Measurements from ENCODE around the gene RABEP2.
"Not testable (repeated sequence)": the region's sequence is repeated elsewhere in the genome, so short reads cannot be mapped to it uniquely, and the experiment has no call there.

The RABEP2 gene

DNA sequence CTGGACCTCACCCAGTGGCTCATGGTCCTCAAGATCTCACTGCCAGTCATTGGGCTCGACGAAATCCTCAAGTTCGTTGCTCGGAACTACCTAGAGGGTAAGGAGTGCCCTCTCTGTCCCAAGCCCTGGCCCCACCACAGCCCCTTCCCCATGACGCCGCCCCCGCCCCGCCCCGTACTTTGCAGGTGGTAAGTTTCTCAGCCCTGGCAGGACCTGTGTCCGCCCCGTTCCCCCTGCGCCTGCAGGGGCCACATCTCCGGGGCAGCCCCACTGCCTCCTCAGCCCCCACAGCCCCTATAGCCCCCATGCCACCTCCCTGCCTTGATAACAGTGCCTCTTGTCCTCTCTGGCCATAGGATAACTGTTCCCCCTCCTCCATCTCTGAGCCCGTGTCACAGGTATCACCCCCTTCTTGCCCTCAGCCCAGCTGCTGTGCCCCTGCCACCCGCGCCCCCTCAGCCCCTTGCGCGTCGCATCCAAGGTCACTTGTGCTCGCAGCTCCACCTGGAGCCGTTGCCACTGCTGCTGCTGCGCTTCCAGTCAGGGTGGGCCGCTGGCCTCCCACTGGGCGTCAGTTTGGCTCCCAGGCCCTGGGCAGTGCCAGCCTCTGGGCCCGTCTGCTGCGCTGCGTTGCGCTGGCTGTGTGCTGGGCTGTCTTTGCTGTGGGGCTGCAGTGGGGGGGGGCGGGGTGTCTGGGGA is 21.5 kb downstream of the RABEP2 start:
- DNase-seq, result no peak

DNA sequence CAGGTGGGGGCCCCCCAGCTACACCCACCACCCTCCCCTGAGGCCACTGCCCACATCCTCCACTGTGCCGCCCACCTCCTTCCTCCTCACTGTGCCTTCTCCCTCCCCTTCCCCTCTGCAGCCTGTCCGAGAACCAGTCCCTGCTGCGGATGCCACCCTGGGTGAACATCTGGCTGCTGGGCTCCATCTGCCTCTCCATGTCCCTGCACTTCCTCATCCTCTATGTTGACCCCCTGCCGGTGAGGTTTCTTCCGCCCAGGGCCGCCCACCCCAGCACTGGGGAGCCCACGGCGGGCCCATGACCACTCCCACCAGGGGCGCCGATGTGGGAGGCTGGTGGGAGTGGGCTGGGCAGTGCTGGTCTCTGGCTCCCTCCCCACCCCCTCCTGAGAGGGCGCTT is 22.1 kb downstream of the RABEP2 start:
- no peak for DNase-seq

DNA sequence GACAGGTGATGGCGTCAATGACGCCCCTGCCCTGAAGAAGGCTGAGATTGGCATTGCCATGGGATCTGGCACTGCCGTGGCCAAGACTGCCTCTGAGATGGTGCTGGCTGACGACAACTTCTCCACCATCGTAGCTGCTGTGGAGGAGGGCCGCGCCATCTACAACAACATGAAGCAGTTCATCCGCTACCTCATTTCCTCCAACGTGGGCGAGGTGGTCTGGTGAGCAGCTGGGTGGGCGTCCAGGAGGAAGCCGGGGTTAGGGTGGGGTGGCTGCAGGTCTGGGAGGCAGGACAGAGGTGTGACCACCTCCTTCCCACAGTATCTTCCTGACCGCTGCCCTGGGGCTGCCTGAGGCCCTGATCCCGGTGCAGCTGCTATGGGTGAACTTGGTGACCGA is 23.2 kb downstream of the RABEP2 start:
- DNase-seq, result no peak

DNA sequence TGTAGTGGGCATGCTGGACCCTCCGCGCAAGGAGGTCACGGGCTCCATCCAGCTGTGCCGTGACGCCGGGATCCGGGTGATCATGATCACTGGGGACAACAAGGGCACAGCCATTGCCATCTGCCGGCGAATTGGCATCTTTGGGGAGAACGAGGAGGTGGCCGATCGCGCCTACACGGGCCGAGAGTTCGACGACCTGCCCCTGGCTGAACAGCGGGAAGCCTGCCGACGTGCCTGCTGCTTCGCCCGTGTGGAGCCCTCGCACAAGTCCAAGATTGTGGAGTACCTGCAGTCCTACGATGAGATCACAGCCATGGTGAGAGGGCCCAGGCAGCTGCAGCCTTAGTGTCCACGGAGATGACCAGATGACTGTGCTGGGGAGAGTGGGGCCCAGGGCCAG is 24.4 kb downstream of the RABEP2 start:
- DNase-seq, result no peak

DNA sequence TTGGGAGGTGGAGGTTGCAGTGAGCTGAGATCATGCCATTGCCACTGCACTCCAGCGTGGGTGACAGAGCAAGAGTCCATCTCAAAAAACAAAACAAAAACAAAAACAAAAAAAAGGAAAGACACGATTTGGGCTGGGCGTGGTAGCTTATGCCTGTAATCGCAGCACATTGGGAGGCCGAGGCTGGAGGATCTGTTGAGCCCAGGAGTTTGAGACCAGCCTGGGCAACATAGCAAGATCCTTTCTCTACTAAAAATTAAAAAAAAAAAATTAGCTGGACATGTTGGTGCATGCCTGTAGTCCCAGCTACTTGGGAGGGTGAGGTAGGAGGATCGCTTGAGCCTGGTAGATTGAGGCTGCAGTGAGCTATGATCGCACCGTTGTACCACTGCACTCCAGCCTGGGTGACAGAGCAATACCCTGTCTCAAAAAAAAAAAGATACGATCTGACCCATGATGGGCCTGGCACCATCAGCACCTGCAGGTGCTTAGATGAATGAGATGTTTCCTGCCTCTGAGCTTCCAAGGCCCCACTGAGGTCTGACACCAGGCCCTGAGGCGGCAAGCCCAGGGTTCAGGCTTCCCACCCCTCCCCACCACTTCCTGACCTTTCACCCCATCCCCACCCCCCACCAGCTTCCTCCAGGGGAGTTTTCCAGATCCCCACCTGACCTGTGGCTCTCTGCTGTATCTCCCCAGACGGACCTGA is 25.0 kb downstream of the RABEP2 start:
- DNase-seq, result no peak

DNA sequence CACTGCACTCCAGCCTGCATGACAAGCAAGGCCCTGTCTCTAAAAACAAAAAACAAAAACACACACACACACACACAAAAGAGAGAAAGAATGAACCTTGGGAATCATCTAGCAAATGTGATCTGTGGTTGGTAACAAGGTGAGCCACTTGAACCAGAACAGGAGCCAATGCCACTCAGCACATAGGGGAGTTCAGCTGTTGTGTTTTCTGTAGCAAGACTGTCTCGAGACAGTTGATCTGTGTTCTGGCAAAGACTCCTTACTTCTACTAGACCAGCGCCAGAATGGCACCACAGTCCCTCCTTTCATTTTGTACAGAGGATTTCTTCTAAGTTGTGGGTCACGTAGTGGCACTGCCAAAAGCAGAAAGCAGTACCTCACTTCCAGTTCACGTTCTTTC is 26.1 kb downstream of the RABEP2 start:
- no peak for DNase-seq

DNA sequence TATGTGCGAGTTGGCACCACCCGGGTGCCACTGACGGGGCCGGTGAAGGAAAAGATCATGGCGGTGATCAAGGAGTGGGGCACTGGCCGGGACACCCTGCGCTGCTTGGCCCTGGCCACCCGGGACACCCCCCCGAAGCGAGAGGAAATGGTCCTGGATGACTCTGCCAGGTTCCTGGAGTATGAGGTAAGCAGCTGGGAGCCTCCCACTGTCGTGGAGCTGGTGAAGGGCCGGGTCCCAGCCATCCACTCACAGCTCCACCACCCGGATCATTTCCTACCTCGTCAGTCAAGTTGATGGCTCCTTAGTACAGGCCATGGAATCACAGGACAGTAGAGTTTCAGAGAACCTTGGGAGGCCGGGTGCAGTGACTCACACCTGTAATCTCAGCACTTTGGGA is 26.8 kb downstream of the RABEP2 start:
- no peak for DNase-seq

DNA sequence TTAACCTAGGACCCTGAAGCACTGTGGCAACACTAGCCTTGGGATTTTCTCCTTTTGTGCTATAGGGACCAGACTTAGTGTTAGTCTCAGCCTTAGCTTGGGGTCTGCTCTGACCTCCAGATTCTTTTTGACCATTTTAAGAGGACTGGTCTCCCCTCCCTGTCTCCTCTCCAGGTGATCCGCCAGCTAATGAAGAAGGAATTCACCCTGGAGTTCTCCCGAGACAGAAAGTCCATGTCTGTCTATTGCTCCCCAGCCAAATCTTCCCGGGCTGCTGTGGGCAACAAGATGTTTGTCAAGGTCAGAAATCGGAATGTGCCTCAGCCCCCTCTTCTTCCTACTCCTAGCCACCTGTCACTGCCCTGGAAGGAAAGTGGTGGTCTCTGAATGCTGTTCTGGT is 27.2 kb downstream of the RABEP2 start:
- no peak for DNase-seq

DNA sequence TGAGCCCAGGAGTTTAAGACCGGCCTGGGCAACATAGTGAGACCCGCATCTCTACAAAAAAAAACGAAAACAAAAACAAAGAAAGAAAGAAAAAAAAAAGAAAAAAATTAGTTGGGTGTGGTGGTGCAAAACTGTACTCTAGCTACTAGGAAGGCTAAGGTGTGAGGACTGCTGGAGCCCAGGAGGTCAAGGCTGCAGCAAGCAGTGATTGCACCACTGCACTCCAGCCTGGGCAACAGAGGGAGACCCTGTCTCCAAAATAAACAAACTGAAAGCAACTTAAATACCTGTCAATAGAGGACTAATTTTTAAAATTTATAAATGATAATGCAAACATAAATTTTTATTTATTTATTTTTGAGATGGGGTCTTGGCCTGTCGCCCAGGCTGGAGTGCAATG is 29.4 kb downstream of the RABEP2 start:
- no peak for DNase-seq

DNA sequence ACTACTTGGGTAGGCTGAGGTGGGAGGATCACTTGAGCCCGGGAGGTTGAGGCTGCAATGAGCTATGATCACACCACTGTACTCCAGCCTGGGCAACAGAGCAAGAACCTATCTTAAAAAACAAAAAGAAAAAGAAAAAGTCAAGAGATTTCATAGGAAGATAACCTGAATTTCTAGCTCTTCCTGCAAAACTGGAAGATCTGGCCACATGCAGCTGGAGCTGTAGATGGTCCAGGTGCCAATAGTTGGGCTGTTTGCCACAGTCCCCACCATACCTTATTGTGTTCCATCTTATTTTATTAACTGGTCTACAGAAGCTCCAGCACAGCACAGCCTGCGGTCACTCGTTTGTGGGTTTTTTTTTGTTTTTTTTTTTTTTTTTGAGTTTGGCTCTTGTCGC is 31.7 kb downstream of the RABEP2 start:
- no peak for DNase-seq

DNA sequence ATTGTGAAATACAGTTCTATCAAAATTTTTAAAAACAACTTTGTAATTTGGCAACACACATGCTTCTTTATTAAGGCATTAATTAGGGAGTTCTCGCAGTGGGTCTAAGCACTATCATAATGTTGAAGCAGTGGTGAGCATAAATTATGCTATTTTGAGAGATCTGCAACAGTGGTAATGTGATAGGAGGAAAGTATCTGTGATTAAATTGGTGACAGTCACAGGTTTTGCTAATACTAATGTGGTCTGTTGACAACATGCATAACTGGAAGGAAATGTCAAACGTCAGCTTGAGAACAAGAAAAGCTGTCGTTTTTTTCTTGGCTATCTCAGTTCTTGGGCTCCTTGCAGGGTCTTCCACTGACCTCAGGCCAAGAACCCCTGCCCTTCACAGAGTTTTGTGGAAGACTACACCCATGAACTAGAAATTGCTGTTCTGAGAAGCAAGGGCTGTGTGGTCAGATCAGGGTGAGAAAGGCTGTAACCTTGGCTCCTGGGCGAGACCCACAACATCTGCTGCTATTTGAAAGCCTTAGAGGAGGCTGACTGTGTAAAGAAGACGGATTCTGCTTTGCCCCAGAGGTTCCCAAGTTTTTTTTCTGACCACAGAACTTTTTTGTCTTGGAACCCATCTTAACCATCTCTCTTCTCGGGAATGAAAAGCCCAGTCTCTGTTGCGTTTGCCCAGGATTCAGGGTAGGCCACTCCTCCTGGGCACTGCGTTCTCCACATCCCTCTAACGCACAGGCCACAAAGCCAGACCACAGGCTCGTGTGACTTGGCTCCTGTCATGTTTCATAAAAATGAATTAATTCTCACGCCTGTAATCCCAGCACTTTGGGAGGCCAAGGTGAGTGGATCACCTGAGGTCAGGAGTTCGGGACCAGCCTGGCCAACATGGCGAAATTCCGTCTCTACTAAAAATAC is 32.8 kb downstream of the RABEP2 start:
- DNase-seq, result no peak

DNA sequence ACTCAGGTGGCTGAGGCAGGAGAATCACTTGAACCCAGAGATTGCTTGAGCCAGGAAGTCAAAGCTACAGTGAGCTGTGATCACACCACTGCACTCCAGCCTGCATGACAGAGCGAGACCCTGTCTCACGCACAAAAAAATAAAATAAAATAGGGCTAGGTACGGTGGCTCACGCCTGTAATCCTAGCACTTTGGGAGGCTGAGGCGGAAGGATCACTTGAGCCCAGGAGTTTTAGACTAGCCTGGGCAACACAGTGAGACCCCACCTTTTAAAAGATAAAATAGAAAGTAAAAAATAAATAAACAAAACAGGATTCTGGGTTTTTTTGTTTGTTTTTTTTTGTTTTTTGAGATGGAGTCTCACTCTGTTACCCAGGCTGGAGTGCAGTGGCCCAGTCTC is 34.7 kb downstream of the RABEP2 start:
- DNase-seq, result not testable (repeated sequence)

DNA sequence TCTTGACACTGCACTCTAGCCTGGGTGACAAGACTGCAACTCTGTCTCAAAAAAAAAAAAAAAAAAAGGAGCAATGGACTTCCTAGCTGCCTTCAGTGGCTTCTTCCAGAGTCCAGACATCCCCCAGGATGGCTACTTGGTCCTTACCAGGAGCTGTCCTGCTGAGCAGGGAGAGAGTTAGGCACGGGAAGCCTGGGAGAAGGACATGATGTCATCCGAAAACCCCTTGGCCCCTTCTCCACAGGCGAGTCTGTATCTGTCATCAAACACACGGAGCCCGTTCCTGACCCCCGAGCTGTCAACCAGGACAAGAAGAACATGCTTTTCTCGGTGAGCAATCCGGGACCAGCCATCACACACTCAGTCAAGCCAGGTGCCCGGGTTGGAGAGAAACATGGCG is 38.1 kb downstream of the RABEP2 start:
- no peak for DNase-seq

DNA sequence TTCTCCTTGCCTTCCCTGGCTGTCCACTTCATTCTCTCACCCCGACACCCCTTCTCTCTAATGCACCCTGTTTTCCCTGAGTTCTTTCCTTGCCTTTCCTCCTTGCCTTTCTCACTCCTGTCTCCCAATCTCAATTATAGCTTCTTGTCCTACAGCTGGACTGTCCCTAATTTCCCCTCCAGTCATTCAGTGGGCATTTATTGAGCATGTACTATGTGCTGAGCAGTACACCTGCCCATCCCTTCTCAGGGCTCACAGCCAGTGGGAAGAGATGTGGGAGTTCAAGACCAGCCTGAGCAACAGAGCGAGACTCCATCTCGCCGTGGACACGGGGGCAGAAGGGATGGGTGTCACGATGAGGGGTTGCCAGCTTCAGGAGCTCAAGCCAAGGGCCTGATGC is 41.0 kb downstream of the RABEP2 start:
- no peak for DNase-seq

DNA sequence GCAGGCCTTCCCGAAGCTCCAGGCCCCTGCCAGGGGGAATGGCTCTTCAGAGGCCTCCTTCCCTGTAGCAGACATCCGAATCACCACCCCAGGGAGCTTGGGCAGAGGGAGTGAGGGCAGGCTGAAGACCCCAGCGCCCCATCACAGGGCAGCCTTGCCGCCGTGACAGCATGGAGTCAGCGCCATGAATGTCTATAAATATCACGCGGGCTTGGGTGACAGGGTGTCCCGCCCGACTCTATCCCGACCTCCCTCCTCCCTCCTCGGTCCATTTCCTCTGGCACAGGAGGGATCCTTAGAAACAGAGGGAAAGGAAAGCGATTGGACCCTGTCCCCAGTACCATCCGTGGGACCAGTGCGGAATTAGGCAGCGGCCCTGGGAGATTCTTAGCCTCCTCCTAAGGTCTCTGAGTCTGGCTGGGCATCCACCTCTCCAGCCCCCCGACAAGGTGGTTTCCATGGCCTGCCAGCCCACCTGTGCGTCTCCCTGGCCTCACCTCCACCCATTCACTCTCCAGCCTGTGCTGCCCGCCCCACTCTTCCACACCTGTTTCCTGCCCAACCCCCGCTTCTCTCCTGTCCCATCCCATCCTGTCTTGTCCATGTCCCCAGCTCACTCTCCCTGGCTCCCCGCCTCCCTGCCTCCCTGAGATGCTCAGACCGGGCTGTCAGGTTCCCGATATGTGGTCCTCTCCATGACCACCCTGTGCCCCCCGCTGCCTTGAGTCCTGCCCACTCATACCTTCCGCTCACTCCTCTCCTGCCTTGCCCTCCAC is 41.6 kb downstream of the RABEP2 start:
- no peak for DNase-seq

DNA sequence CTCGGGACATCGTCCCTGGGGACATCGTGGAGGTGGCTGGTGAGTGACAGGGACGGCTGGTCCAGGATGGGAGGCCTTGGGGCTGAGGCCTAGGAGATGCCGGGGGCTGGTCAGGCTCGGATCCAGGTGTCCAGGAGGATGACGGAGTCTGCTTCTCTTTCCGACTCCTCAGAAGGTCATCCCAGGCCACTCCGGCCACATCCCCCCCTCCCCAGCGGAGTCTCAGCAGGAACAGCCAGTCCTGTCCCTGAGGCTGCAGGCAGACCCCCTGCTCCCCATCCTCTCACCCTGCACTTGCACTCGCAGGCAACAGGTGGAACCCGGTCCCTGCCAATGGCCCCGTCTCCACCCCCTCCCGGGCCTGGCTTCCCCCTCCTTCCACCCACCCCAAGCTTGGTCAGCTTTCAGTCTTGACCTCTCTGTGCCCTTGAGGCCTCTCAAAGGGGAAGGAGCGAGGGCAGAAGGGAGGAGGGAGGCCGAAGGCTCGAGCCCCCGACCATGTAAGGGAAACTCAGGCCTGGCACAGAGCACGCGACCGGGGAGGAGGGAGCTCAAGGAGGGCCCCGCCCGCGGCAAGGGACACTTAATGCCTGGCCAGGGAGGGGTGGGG is 42.4 kb downstream of the RABEP2 start:
- DNase-seq, result no peak

DNA sequence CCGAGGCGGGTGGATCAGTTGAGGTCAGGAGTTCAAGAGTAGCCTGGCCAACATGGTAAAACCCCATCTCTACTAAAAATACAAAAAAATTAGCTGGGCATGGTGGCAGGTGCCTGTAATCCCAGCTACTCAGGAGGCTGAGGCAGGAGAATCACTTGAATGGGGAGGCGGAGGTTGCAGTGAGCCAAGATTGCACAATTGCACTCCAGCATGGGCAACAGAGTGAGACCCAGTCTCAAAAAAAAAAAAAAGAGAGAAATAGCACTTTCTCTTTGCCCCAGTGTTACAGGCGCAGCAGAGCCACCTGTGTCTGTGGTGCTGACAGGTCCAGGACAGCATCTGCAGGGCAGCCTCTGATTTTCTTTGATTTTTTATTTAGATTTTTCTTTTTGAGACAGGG is 43.5 kb downstream of the RABEP2 start:
- DNase-seq, result not testable (repeated sequence)

DNA sequence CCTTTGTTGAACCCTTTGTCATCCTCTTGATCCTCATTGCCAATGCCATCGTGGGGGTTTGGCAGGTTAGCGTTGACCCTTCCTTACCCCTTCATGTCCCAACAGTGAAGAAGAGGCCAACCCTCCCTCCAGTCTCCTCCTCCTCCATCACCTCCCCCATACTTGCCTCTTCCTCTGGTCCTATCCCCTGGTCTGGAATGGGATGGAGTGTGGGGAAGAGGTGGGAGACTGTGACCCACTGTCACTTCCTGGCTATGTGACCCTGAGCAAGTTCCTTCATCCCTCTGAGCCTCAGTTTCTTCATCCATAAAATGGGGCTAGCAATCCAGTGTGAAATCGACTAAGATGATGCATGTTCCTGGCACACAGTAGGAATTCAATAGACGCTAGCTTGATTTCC is 44.1 kb downstream of the RABEP2 start:
- no peak for DNase-seq

DNA sequence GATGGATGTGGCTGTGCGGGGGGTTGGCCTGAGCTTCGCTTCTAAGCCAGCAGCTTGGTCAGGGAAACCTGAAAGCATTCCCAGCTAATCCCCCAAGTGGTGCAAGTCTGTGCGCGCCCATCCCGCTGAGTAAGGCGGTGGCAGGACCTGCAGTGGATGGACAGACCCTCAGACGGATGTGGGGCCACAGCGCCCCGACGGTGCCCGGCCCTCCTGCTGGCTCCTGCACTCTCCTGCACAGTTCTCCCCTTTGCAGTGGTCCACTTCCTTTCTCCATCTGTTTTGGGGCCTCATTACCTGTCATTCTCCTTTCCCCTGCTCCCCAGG is 44.5 kb downstream of the RABEP2 start:
- no peak for DNase-seq

DNA sequence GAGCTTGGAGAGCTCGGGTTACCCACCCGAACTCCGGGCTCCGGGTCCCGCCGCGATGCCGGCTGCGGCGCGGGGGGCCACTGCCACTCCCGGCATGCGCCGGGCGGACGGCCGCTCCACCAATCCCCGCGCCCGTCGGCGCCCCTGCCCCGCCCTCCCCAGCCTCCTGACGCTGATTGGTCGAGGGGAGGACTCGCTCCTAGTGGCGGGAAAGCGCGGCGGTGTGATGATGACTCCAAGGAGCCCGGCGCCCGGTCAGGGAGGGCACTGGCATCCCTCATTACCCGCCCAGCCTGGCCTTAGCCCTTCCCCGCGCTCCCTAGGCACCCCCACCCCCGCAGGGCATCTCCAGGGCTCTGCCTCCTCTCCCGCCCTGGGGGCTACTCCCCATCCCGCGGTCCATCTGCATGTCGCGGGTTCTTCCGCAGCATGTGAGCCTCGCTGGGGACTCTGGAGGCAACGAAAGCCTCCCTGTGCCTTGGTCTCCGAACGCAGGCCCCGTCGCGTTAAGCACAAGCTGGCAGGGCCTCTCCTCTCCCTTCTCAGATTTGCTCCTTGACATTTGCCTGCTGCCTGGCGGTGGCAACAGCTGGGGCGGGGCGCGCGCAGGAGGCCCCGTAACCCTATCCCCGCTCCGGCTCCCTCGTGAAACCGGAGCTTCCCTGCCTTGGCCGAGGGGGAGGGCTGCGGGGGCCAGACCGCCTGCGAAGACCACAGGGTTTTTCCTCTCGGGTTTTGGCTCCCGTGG is 45.0 kb downstream of the RABEP2 start:
- DNase-seq, result peak; percentile 22

DNA sequence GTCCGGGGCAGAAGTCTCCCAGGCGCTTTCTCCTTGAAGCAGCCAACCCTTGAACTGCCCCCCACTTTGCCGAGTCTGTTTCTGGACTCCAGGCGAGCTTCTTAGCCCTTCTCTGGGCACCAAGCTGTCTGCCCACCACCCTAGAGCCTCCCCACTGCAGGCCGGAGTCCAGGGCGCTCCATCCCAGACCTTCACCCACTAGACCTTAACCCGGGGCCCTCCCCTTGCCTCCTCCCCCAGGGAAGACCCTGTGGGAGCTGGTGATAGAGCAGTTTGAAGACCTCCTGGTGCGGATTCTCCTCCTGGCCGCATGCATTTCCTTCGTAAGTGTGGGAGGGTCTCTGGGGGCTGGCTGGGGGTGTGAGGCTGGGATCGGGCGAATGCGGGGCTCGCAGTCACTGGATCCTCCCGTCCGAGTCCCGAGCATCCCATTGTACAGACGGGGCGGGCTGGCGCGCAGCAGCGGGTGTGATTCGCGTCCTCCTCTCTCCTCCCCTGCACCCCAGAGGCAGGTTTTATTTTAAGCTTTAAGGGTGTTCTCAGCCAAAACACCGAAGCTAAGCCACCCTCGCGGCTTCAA is 45.7 kb downstream of the RABEP2 start:
- DNase-seq, result no peak
